Tibial nerve (tissue), 4 donors: ENCODE measurements around the gene EPHA6. TPM values are rescaled to one million over a fixed set of nuclear protein-coding genes. Genes with fewer than 3 reads are reported as not detected.
"Not testable (repeated sequence)": the region's sequence is repeated elsewhere in the genome, so short reads cannot be mapped to it uniquely, and the experiment has no call there.

ENCODE experiments used
- DNase-seq, 2 donors: peaks; one replicate each; pipeline ENCODE4 v3.0.0-alpha.2; 2019; ENCODE audit warnings: low spot score in 2 of 2
- H3K27ac ChIP-seq, 4 donors: fragments of 200-600 bp; sonication (generic) in 3 of 4; one replicate each; pipeline ENCODE4 v1.5.1; 2017 to 2019; ENCODE audit warnings: mild to moderate bottlenecking in 1 of 4
- H3K27me3 ChIP-seq, 2 donors: fragments of 200-600 bp; sonication (generic) in 1 of 2; one replicate each; pipeline versions ENCODE4 v1.5.1 to v1.6.0; 2017 to 2019
- H3K36me3 ChIP-seq, 3 donors: fragments of 200-600 bp; sonication (generic); one replicate each; pipeline ENCODE4 v1.5.1; 2018 to 2019
- H3K4me1 ChIP-seq, 4 donors: fragments of 200-600 bp; sonication (generic) in 3 of 4; one replicate each; pipeline ENCODE4 v1.5.1; 2017 to 2019
- H3K4me3 ChIP-seq, 4 donors: fragments of 200-600 bp; sonication (generic) in 3 of 4; one replicate each; pipeline ENCODE4 v1.5.1; 2017 to 2019; ENCODE audit warnings: mild to moderate bottlenecking in 1 of 4, moderate library complexity in 1 of 4
- H3K9me3 ChIP-seq, 4 donors: fragments of 200-600 bp; sonication (generic) in 3 of 4; one replicate each; pipeline ENCODE4 v1.5.1; 2017 to 2019
- CTCF ChIP-seq, 5 experiments: fragments of 200-600 bp in 3 of 5; fragments of 450-650 bp in 2 of 5; sonication (generic) in 3 of 5; IDR thresholded peaks; one replicate each; pipeline ENCODE4 v1.5.1; 2016 to 2019; ENCODE audit warnings: antibody characterized with exemption in 5 of 5, mild to moderate bottlenecking in 3 of 5, moderate library complexity in 2 of 5
- EP300 ChIP-seq, 2 donors: sonication (generic); formaldehyde crosslinking; IDR thresholded peaks; one replicate each; pipeline ENCODE4 v1.6.1; 2017; ENCODE audit warnings: antibody characterized with exemption in 2 of 2, mild to moderate bottlenecking in 1 of 2
- POLR2A ChIP-seq, 2 donors: fragments of 450-650 bp; IDR thresholded peaks; one replicate each; pipeline ENCODE4 v1.6.1; 2017; ENCODE audit warnings: antibody characterized with exemption in 2 of 2, mild to moderate bottlenecking in 2 of 2, moderate library complexity in 2 of 2
- WGBS, 2 donors: methylation state at CpG; one replicate each; pipeline ENCODE4 v1.1.5; 2018; 5-methylcytosine and 5-hydroxymethylcytosine counted together
- total RNA-seq, 4 donors: library from RNA; depleted of rRNA; stranded (reverse); fragments of >200 nt; gene quantifications; one replicate each; pipeline ENCODE4 v1.1.0, GENCODE V29; 2016

Gene EPHA6
- total RNA-seq, 4 donors from 2014 or later, result 0.30 to 1.3 (median 0.61) TPM

GRCh38 chr3:97610626-97611025 lies 796.2 kb downstream of the EPHA6 start:
- H3K27me3 ChIP-seq, result no peaks in the 10 kb centered on the region
- no peak for DNase-seq
- no peak overlapping the region for H3K4me3 ChIP-seq
- no peaks in the 10 kb centered on the region for H3K4me1 ChIP-seq
- WGBS, 2 donors, result 74 to 78% methylated on average over 2 of the region's 2 CpGs
- no peak overlapping the region for H3K27ac ChIP-seq
- TF ChIP-seq EP300 (IDR thresholded peaks at IDR 0.05) (no peak), POLR2A (IDR thresholded peaks at IDR 0.05) (no peak), CTCF (IDR thresholded peaks at IDR 0.05) (no peak)
- no peaks in the 10 kb centered on the region for H3K36me3 ChIP-seq
- H3K9me3 ChIP-seq, result no peaks in the 10 kb centered on the region

- Histone ChIP-seq H3K9me3 (peaks cover 0 to 5% (median 0%) of the 10 kb centered on the region in 4 donors), H3K4me1 (no peaks in the 10 kb centered on the region), H3K4me3 (no peak overlapping the region), H3K27ac (no peak overlapping the region), H3K36me3 (no peaks in the 10 kb centered on the region), H3K27me3 (no peaks in the 10 kb centered on the region)
- DNase-seq, result no peak
- WGBS, 2 donors, result 89 to 100% methylated on average over 1 of the region's 1 CpG
- TF ChIP-seq EP300 (IDR thresholded peaks at IDR 0.05) (no peak), POLR2A (IDR thresholded peaks at IDR 0.05) (no peak), CTCF (IDR thresholded peaks at IDR 0.05) (no peak)
Observed at GRCh38 chr3:97612632-97613031, 798.2 kb downstream of the EPHA6 start.

GRCh38 chr3:97613139-97613538 lies 798.7 kb downstream of the EPHA6 start:
- no peaks in the 10 kb centered on the region for H3K27me3 ChIP-seq
- WGBS, 2 donors, result 50 to 58% methylated on average over 2 of the region's 2 CpGs
- H3K36me3 ChIP-seq, result no peaks in the 10 kb centered on the region
- no peaks in the 10 kb centered on the region for H3K4me1 ChIP-seq
- H3K9me3 ChIP-seq, result peaks cover 0 to 5% (median 0%) of the 10 kb centered on the region in 4 donors
- TF ChIP-seq POLR2A (IDR thresholded peaks at IDR 0.05), result no peak
- TF ChIP-seq CTCF (IDR thresholded peaks at IDR 0.05), result no peak
- TF ChIP-seq EP300 (IDR thresholded peaks at IDR 0.05), result no peak
- no peak overlapping the region for H3K4me3 ChIP-seq
- no peak for DNase-seq
- no peak overlapping the region for H3K27ac ChIP-seq

- H3K4me1 ChIP-seq, H3K4me3 ChIP-seq, H3K27me3 ChIP-seq, H3K36me3 ChIP-seq, DNase-seq, H3K9me3 ChIP-seq, H3K27ac ChIP-seq: not testable (repeated sequence)
- 85 to 86% methylated on average over 1 of the region's 1 CpG for WGBS, 2 donors
Observed at GRCh38 chr3:97620514-97620913, 806.1 kb downstream of the EPHA6 start.

- H3K36me3 ChIP-seq, result no peaks in the 10 kb centered on the region
- DNase-seq, result no peak
- 94 to 95% methylated on average over 1 of the region's 1 CpG for WGBS, 2 donors
- no peak overlapping the region for H3K27ac ChIP-seq
- no peaks in the 10 kb centered on the region for H3K4me1 ChIP-seq
- no peak overlapping the region for H3K4me3 ChIP-seq
- H3K9me3 ChIP-seq, result no peaks in the 10 kb centered on the region
- TF ChIP-seq CTCF (IDR thresholded peaks at IDR 0.05) (no peak), EP300 (IDR thresholded peaks at IDR 0.05) (no peak), POLR2A (IDR thresholded peaks at IDR 0.05) (no peak)
- no peaks in the 10 kb centered on the region for H3K27me3 ChIP-seq
Observed at GRCh38 chr3:97636465-97636864, 822.1 kb downstream of the EPHA6 start.

GRCh38 chr3:97646932-97647331 lies 832.5 kb downstream of the EPHA6 start:
- Histone ChIP-seq H3K4me1 (no peaks in the 10 kb centered on the region), H3K9me3 (no peaks in the 10 kb centered on the region), H3K36me3 (no peaks in the 10 kb centered on the region), H3K27ac (no peak overlapping the region), H3K4me3 (no peak overlapping the region), H3K27me3 (no peaks in the 10 kb centered on the region)
- WGBS, 2 donors, result 61 to 67% methylated on average over 1 of the region's 1 CpG
- TF ChIP-seq CTCF (IDR thresholded peaks at IDR 0.05) (no peak), EP300 (IDR thresholded peaks at IDR 0.05) (no peak), POLR2A (IDR thresholded peaks at IDR 0.05) (no peak)
- DNase-seq, result no peak
